WTC11 (cell line): Measurements from ENCODE around the gene ARFGAP2. TPM values are rescaled to one million over a fixed set of nuclear protein-coding genes. Genes with fewer than 3 reads are reported as not detected.

ENCODE experiments used
- ATAC-seq: fragments of 200-7000 bp; cut with Tn5 transposase; 2 replicates; pipeline ENCODE4 v1.10.0; 2021; ENCODE audit warnings: mild to moderate bottlenecking, moderate library complexity
- CTCF ChIA-PET: fragments of 300-600 bp; sonication (Branson Sonifier 250); formaldehyde crosslinking; loops from one replicate; lab custom pipeline; 2021; ENCODE audit warnings: antibody characterized with exemption; lab: Charles Lee
- POLR2A ChIA-PET: fragments of 350-600 bp; sonication (Branson Sonifier 250); formaldehyde crosslinking; loops from one replicate; lab custom pipeline; 2021; ENCODE audit warnings: antibody characterized with exemption; lab: Charles Lee
- DNase-seq: peaks from one replicate; pipeline ENCODE4 v3.0.0; 2021; ENCODE audit warnings: low spot score
- H3K27ac Mint-ChIP-seq: 2 replicates; pipeline ENCODE4 v1.8.0; 2021; ENCODE audit warnings: mixed read lengths
- H3K27me3 Mint-ChIP-seq: 2 replicates; pipeline ENCODE4 v1.8.0; 2021; ENCODE audit warnings: low read depth, mild to moderate bottlenecking, moderate library complexity, mixed read lengths
- H3K36me3 Mint-ChIP-seq: 2 replicates; pipeline ENCODE4 v1.8.0; 2021; ENCODE audit warnings: mixed read lengths
- H3K4me1 Mint-ChIP-seq: 2 replicates; pipeline ENCODE4 v1.8.0; 2022; ENCODE audit warnings: mixed read lengths
- H3K4me3 Mint-ChIP-seq: 2 replicates; pipeline ENCODE4 v1.8.0; 2021; ENCODE audit warnings: mild to moderate bottlenecking, moderate library complexity, mixed read lengths
- H3K9me3 Mint-ChIP-seq: 2 replicates; pipeline ENCODE4 v1.8.0; 2021; ENCODE audit warnings: mixed read lengths
- AFF4 ChIP-seq: sonication (generic); formaldehyde crosslinking; IDR thresholded peaks from 2 replicates; pipeline ENCODE4 v1.8.1; 2023; ENCODE audit warnings: mild to moderate bottlenecking, missing genetic modification reagents, borderline replicate concordance
- AR ChIP-seq: fragments of 250-450 bp; sonication (Bioruptor Pico); IDR thresholded peaks from 2 replicates; pipeline ENCODE4 v1.9.0; 2021; ENCODE audit warnings: mild to moderate bottlenecking
- ARID4B ChIP-seq: sonication (generic); formaldehyde crosslinking; IDR thresholded peaks from 2 replicates; pipeline ENCODE4 v1.8.0; 2023; ENCODE audit warnings: missing genetic modification reagents, mild to moderate bottlenecking, borderline replicate concordance
- ELF4 ChIP-seq: sonication (generic); formaldehyde crosslinking; IDR thresholded peaks from 2 replicates; pipeline ENCODE4 v1.8.1; 2022; ENCODE audit warnings: low read depth, mild to moderate bottlenecking, moderate library complexity, missing genetic modification reagents
- FOXP1 ChIP-seq: sonication (generic); formaldehyde crosslinking; IDR thresholded peaks from 2 replicates; pipeline ENCODE4 v1.8.0; 2022; ENCODE audit warnings: missing genetic modification reagents, mild to moderate bottlenecking, moderate library complexity, borderline replicate concordance
- HMGXB4 ChIP-seq: sonication (generic); formaldehyde crosslinking; IDR thresholded peaks from 2 replicates; pipeline ENCODE4 v1.8.1; 2023; ENCODE audit warnings: mild to moderate bottlenecking, moderate library complexity, missing genetic modification reagents
- JUN ChIP-seq: sonication (generic); formaldehyde crosslinking; IDR thresholded peaks from 2 replicates; pipeline ENCODE4 v1.8.0; 2023; ENCODE audit warnings: mild to moderate bottlenecking, missing genetic modification reagents
- NFATC4 ChIP-seq: fragments of 250-450 bp; sonication (Bioruptor Pico); IDR thresholded peaks from 2 replicates; pipeline ENCODE4 v1.9.0; 2021; ENCODE audit warnings: mild to moderate bottlenecking
- OVOL2 ChIP-seq: fragments of 250-450 bp; sonication (Bioruptor Pico); IDR thresholded peaks from 2 replicates; pipeline ENCODE4 v1.9.0; 2021; ENCODE audit warnings: mild to moderate bottlenecking, borderline replicate concordance
- PRDM15 ChIP-seq: sonication (generic); formaldehyde crosslinking; IDR thresholded peaks from 2 replicates; pipeline ENCODE4 v1.8.0; 2022; ENCODE audit warnings: missing genetic modification reagents
- SMAD3 ChIP-seq: sonication (generic); formaldehyde crosslinking; IDR thresholded peaks from 2 replicates; pipeline ENCODE4 v1.8.0; 2022; ENCODE audit warnings: missing genetic modification reagents, mild to moderate bottlenecking, borderline replicate concordance
- SP1 ChIP-seq: sonication (generic); formaldehyde crosslinking; conservative IDR thresholded peaks from 2 replicates; pipeline ENCODE4 v1.8.1; 2022; ENCODE audit warnings: missing genetic modification reagents
- TP53 ChIP-seq: sonication (generic); formaldehyde crosslinking; IDR thresholded peaks from 2 replicates; pipeline ENCODE4 v1.8.1; 2023; ENCODE audit warnings: mild to moderate bottlenecking, missing genetic modification reagents
- ZNF532 ChIP-seq: fragments of 250-450 bp; sonication (Bioruptor Pico); IDR thresholded peaks from 2 replicates; pipeline ENCODE4 v1.9.0; 2021; ENCODE audit warnings: mild to moderate bottlenecking, borderline replicate concordance
- total RNA-seq: library from RNA; stranded (reverse); gene quantifications from 3 replicates; pipeline ENCODE4 v1.2.3, GENCODE V29; 2021

The ARFGAP2 gene
- total RNA-seq, 1 experiment from 2014 or later: 73.0 TPM

- TF ChIP-seq ARID4B (no peak), ZNF532 (CRISPR knock-in tag) (no peak), JUN (CRISPR knock-in tag) (no peak), NFATC4 (no peak), ELF4 (CRISPR knock-in tag) (no peak)
Measured at GRCh38 chr11:47188259-47188658, 11.6 kb upstream of the ARFGAP2 start (continued).

- ChIA-PET CTCF (interaction anchor here (0.9 to 4.9 kb wide), 12 partner anchors 8 to 220 kb away, joined by 3 to 101 read pairs (median 8); partner anchors contain the start of genes ACP2, DDB2 and NR1H3), POLR2A (interaction anchor here (0.6 to 5.1 kb wide), 7 partner anchors 10 to 275 kb away, joined by 4 to 114 read pairs (median 5); partner anchors contain the start of gene DDB2)
- DNase-seq (no peak), ATAC-seq (no peak)
- H3K36me3 Mint-ChIP-seq: peaks cover 3% of the 10 kb centered on the region; the same call in 1 of the 2 replicates
- H3K4me1 Mint-ChIP-seq: peaks cover 19% of the 10 kb centered on the region
- peak overlapping the region; percentile 33; the same call in 1 of the 2 replicates for H3K27ac Mint-ChIP-seq
- peak overlapping the region; percentile 81 for H3K4me3 Mint-ChIP-seq
- peaks cover 9% of the 10 kb centered on the region for H3K27me3 Mint-ChIP-seq
- no peaks in the 10 kb centered on the region for H3K9me3 Mint-ChIP-seq
- no peak for TF ChIP-seq AR (CRISPR knock-in tag)
- no peak for TF ChIP-seq TP53 (CRISPR knock-in tag)
- no peak for TF ChIP-seq AFF4 (CRISPR knock-in tag)
- no peak for TF ChIP-seq PRDM15 (CRISPR knock-in tag)
- no peak for TF ChIP-seq SMAD3
- no peak for TF ChIP-seq SP1
- no peak for TF ChIP-seq OVOL2 (CRISPR knock-in tag)
- TF ChIP-seq FOXP1: no peak
- no peak for TF ChIP-seq HMGXB4 (CRISPR knock-in tag)
Measured at GRCh38 chr11:47187723-47188122, 11.0 kb upstream of the ARFGAP2 start.
